Fibroblast of lung (primary cell): ENCODE data around the gene CCDC88C.

Source experiments
- EZH2 ChIP-seq: IDR thresholded peaks from 2 replicates; pipeline ENCODE4 v1.5.1; 2012; ENCODE audit warnings: low read length, control low read depth, mild to moderate bottlenecking; ENCODE audit errors: missing control alignments
- TF ChIP-seq, protein P1 (sequence below), 2 donors: IDR thresholded peaks in 1 of 2; conservative IDR thresholded peaks in 1 of 2; 1 replicate in 1 of 2; 2 replicates in 1 of 2; pipeline ENCODE4 v1.5.1; 2011 to 2012; ENCODE audit warnings: low read length in 2 of 2, control low read depth in 1 of 2, inconsistent platforms in 1 of 2, low read depth in 1 of 2, mild to moderate bottlenecking in 1 of 2

DNA sequence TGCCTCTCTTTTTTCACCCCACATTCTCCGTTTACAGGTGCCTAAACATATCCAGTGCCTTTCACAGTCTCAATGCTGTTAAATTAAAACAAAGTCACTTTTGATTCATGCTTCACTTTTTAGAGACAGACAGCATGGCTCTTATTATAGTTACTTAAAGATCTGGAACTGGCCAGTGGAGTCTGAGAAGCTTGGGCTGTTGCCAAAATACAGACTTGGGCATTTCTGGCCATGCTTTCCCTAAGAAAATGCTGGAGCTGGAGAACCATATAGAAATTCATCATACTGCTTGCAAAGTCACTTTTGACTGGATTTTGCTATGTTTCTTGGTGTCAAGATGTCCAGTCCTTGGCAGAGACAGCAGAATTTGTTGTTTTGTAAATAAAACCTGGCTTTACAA lies 161.0 kb downstream of the CCDC88C start:
- TF ChIP-seq, protein P1, sequence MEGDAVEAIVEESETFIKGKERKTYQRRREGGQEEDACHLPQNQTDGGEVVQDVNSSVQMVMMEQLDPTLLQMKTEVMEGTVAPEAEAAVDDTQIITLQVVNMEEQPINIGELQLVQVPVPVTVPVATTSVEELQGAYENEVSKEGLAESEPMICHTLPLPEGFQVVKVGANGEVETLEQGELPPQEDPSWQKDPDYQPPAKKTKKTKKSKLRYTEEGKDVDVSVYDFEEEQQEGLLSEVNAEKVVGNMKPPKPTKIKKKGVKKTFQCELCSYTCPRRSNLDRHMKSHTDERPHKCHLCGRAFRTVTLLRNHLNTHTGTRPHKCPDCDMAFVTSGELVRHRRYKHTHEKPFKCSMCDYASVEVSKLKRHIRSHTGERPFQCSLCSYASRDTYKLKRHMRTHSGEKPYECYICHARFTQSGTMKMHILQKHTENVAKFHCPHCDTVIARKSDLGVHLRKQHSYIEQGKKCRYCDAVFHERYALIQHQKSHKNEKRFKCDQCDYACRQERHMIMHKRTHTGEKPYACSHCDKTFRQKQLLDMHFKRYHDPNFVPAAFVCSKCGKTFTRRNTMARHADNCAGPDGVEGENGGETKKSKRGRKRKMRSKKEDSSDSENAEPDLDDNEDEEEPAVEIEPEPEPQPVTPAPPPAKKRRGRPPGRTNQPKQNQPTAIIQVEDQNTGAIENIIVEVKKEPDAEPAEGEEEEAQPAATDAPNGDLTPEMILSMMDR (conservative IDR thresholded peaks at IDR 0.05 in 1 of 2, IDR thresholded peaks at IDR 0.05 in 1 of 2; ENCODE audit: low read depth in 1 of 2, low read length in 2 of 2): no peak
- no peak for TF ChIP-seq EZH2
